Measurements from ENCODE around the gene CLDN6. TPM values are rescaled to one million over a fixed set of nuclear protein-coding genes. Genes with fewer than 3 reads are reported as not detected.
A peak's percentile ranks its signal among the peaks of the same experiment; 100 is the strongest.

Gene CLDN6
- total and polyA plus RNA-seq, 2 of the 13 experiments (the other 11 are each of a cell fraction or from before 2014, with no cell fraction given), result 5.9 to 7.6 TPM

- TF ChIP-seq ZNF614 (CRISPR knock-in tag; IDR thresholded peaks at IDR 0.05; ENCODE audit: borderline replicate concordance) (peak; percentile 51; the same call in 1 of the 2 replicates), KLF6 (CRISPR knock-in tag; IDR thresholded peaks at IDR 0.05) (peak; percentile 43; the same call in 1 of the 2 replicates), ZNF770 (CRISPR knock-in tag; IDR thresholded peaks at IDR 0.05) (peak; percentile 60; the same call in 1 of the 2 replicates), ZNF724P (CRISPR knock-in tag; IDR thresholded peaks at IDR 0.05; ENCODE audit: borderline replicate concordance) (no peak), MXD3 (CRISPR knock-in tag; IDR thresholded peaks at IDR 0.05) (peak; percentile 55; the same call in 1 of the 2 replicates), ZSCAN31 (CRISPR knock-in tag; IDR thresholded peaks at IDR 0.05; ENCODE audit: low read depth) (peak; percentile 25; the same call in 1 of the 2 replicates), STAT6 (CRISPR knock-in tag; IDR thresholded peaks at IDR 0.05; ENCODE audit: borderline replicate concordance) (peak; percentile 80; the same call in 1 of the 2 replicates), SYNCRIP (IDR thresholded peaks at IDR 0.05; ENCODE audit: insufficient read depth, low read depth, low read length) (no peak), SP2 (CRISPR knock-in tag; IDR thresholded peaks at IDR 0.05) (peak; percentile 50; the same call in 1 of the 2 replicates), REPIN1 (CRISPR knock-in tag; IDR thresholded peaks at IDR 0.05; ENCODE audit: borderline replicate concordance, low read depth) (no peak), PHF21A (CRISPR knock-in tag; IDR thresholded peaks at IDR 0.05) (peak; percentile 67), LBX2 (CRISPR knock-in tag; IDR thresholded peaks at IDR 0.05; ENCODE audit: borderline replicate concordance) (no peak), ZNF446 (CRISPR knock-in tag; IDR thresholded peaks at IDR 0.05) (0 out of 2 replicates have a peak, but pooled peaks have one; percentile 37), ARID5B (CRISPR knock-in tag; IDR thresholded peaks at IDR 0.05) (peak; percentile 51), ETV5 (CRISPR knock-in tag; IDR thresholded peaks at IDR 0.05; ENCODE audit: borderline replicate concordance) (peak; percentile 81; the same call in 1 of the 2 replicates), NFKB2 (CRISPR knock-in tag; IDR thresholded peaks at IDR 0.05; ENCODE audit: borderline replicate concordance) (no peak), HOXA3 (CRISPR knock-in tag; IDR thresholded peaks at IDR 0.05) (peak; percentile 60; the same call in 1 of the 2 replicates), ARHGAP35 (CRISPR knock-in tag; IDR thresholded peaks at IDR 0.05; ENCODE audit: borderline replicate concordance) (0 out of 2 replicates have a peak, but pooled peaks have one; percentile 17), ZNF274 (CRISPR knock-in tag; IDR thresholded peaks at IDR 0.05) (0 out of 2 replicates have a peak, but pooled peaks have one; percentile 6)
These were observed 36.6 kb downstream of the CLDN6 start (continued) for GRCh38 chr16:2981177-2981898.
